Transverse colon (tissue), 4 donors: Measurements from ENCODE around the gene PCNT. TPM values are rescaled to one million over a fixed set of nuclear protein-coding genes. Genes with fewer than 3 reads are reported as not detected.

Source experiments
- DNase-seq: peaks from one replicate; pipeline ENCODE4 v3.0.0-alpha.2; 2019
- H3K27ac ChIP-seq, 4 donors: fragments of 200-600 bp; sonication (generic); 2 replicates each; pipeline ENCODE4 v1.5.1; 2016 to 2018; ENCODE audit warnings: inconsistent platforms in 4 of 4
- H3K27me3 ChIP-seq: fragments of 200-600 bp; sonication (generic); 2 replicates; pipeline ENCODE4 v1.5.1; 2017; ENCODE audit warnings: inconsistent platforms
- H3K36me3 ChIP-seq, 4 donors: fragments of 200-600 bp; sonication (generic); 2 replicates each; pipeline ENCODE4 v1.5.1; 2017 to 2019; ENCODE audit warnings: inconsistent platforms in 4 of 4
- H3K4me1 ChIP-seq, 4 donors: fragments of 200-600 bp; sonication (generic); 2 replicates each; pipeline ENCODE4 v1.5.1; 2017 to 2020; ENCODE audit warnings: inconsistent platforms in 4 of 4
- H3K4me3 ChIP-seq, 4 donors: fragments of 200-600 bp; sonication (generic); 1 replicate in 1 of 4; 2 replicates in 3 of 4; pipeline versions ENCODE4 v1.5.1 to v1.6.1; 2017 to 2019; ENCODE audit warnings: inconsistent platforms in 4 of 4
- H3K9me3 ChIP-seq, 2 donors: fragments of 200-600 bp; sonication (generic); 2 replicates each; pipeline ENCODE4 v1.5.1; 2017 to 2019; ENCODE audit warnings: inconsistent platforms in 2 of 2
- EP300 ChIP-seq: sonication (generic); formaldehyde crosslinking; IDR thresholded peaks from one replicate; pipeline ENCODE4 v1.6.1; 2017; ENCODE audit warnings: antibody characterized with exemption, low read depth
- POLR2A ChIP-seq: fragments of 450-650 bp; IDR thresholded peaks from one replicate; pipeline ENCODE4 v1.6.1; 2016; ENCODE audit warnings: antibody characterized with exemption, mild to moderate bottlenecking, moderate library complexity
- POLR2AphosphoS5 ChIP-seq, 3 donors: sonication (generic); formaldehyde crosslinking; IDR thresholded peaks; one replicate each; pipeline ENCODE4 v1.6.1; 2016; ENCODE audit warnings: antibody characterized with exemption in 3 of 3
- WGBS, 2 donors: methylation state at CpG; one replicate each; pipeline ENCODE4 v1.1.5; 2018; ENCODE audit warnings: low coverage in 1 of 2; 5-methylcytosine and 5-hydroxymethylcytosine counted together
- in situ Hi-C, 4 donors: fragments of 200-750 bp; cut with MboI; loops; one replicate each; pipeline versions ENCODE4 v1.15.0 to v1.15.1; 2017; ENCODE audit warnings: low sequenced_read_pairs in 3 of 4, low pct_ligation_motif_present in 1 of 4, low pct_unique_long_range_greater_than_20kb in 1 of 4
- intact Hi-C: fragments of 100-400 bp; cut with DNase I; formaldehyde crosslinking; loops from one replicate; pipeline ENCODE4 v1.15.1; 2023; ENCODE audit warnings: low total_unique reads
- total RNA-seq, 4 donors: library from RNA; depleted of rRNA; stranded (reverse); fragments of >200 nt; gene quantifications; one replicate each; pipeline ENCODE4 v1.1.0, GENCODE V29; 2016
- TF ChIP-seq, protein P1 (sequence below), 5 experiments: fragments of 200-600 bp in 3 of 5; fragments of 450-650 bp in 2 of 5; sonication (generic) in 3 of 5; IDR thresholded peaks; 1 replicate in 2 of 5; 2 replicates in 3 of 5; pipeline ENCODE4 v1.5.1; 2016 to 2017; ENCODE audit warnings: antibody characterized with exemption in 5 of 5, inconsistent platforms in 3 of 5, mild to moderate bottlenecking in 2 of 5, moderate library complexity in 1 of 5

Gene PCNT
- total RNA-seq, 4 donors from 2014 or later, result 27.6 to 171 (median 63.4) TPM

DNA sequence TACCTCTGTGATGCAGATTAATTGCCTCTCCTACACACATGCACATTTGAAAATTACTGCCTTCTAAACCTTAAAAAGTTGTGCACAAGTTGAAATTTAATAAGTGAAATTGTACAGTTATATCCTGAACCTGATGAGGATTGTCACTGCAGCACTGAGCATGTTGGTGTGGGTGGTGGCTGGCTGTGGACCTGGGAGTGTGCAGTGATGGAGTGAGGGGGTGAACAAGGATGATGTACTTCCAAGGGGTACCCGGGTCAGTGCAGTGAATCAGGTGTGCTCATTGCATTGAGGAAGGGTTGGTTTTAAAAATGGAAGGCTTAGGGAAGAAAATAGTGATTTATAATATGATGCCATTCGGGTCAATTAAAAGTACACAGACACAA lies 158.9 kb downstream of the PCNT start:
- no peak overlapping the region for H3K27ac ChIP-seq
- H3K27me3 ChIP-seq, result no peaks in the 10 kb centered on the region
- no peak for DNase-seq
- H3K4me3 ChIP-seq, result no peak overlapping the region
- in situ Hi-C loops, result no loop called here
- H3K9me3 ChIP-seq, result no peaks in the 10 kb centered on the region
- intact Hi-C loops, result no loop called here
- 83 to 91% methylated on average over 2 of the region's 2 CpGs for WGBS, 2 donors
- no peaks in the 10 kb centered on the region for H3K4me1 ChIP-seq
- TF ChIP-seq EP300 (no peak), POLR2A (no peak), POLR2AphosphoS5 (IDR thresholded peaks at IDR 0.05) (no peak)
- TF ChIP-seq, protein P1, sequence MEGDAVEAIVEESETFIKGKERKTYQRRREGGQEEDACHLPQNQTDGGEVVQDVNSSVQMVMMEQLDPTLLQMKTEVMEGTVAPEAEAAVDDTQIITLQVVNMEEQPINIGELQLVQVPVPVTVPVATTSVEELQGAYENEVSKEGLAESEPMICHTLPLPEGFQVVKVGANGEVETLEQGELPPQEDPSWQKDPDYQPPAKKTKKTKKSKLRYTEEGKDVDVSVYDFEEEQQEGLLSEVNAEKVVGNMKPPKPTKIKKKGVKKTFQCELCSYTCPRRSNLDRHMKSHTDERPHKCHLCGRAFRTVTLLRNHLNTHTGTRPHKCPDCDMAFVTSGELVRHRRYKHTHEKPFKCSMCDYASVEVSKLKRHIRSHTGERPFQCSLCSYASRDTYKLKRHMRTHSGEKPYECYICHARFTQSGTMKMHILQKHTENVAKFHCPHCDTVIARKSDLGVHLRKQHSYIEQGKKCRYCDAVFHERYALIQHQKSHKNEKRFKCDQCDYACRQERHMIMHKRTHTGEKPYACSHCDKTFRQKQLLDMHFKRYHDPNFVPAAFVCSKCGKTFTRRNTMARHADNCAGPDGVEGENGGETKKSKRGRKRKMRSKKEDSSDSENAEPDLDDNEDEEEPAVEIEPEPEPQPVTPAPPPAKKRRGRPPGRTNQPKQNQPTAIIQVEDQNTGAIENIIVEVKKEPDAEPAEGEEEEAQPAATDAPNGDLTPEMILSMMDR (IDR thresholded peaks at IDR 0.05), result no peak
- peaks cover 0 to 9% (median 0%) of the 10 kb centered on the region in 4 donors for H3K36me3 ChIP-seq

DNA sequence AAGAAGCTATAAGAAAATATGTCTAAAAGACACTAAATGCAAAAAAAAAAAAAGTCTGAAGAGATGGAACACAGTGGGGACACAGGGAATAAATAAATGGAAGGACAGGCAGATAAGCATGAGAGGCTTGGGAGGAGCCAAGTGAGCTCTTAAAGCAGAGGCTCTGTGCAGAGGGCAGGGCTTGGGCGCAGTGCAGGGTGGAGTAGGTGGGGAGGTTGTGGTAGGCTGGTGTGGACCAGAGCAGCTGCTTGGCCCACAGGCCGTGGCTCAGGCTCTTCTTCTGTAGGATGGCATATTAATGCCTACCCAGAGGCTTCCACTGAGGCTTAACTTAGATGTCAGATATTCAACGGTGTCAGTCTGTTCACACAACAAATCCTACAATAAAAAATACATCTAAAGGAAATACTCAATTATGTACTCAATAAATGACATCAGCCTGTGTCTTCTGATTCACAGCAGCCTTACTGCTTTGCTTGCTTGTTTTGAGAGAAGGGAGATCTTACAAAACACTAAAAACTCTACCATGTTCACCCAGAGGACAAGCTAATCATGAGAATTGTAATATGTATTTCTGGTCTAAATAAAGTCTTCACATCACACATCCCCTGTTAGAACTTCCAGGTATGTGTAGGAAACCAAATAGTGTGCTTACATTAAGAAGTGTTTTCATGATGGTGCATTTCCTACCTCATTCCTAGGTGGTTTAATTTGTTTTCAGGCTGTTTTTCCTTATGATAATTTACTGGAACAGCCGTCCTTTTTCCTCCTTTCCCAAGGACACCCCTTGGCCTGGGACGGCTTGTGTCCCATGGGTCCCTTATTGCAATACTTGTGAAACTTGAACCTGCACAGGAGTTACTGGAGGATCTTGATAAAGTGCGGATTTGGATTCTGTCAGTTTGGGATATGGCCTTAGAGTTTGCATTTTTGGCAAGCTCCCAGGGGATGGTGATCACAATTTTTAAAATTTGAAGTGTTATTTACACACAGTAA lies 159.6 kb downstream of the PCNT start:
- in situ Hi-C loops (no loop called here), intact Hi-C loops (no loop called here)
- no peaks in the 10 kb centered on the region for H3K4me1 ChIP-seq
- TF ChIP-seq POLR2A (no peak), EP300 (no peak), POLR2AphosphoS5 (IDR thresholded peaks at IDR 0.05) (no peak)
- TF ChIP-seq, protein P1 (IDR thresholded peaks at IDR 0.05), result no peak
- no peaks in the 10 kb centered on the region for H3K9me3 ChIP-seq
- no peak for DNase-seq
- H3K27ac ChIP-seq, result no peak overlapping the region
- peaks cover 0 to 9% (median 0%) of the 10 kb centered on the region in 4 donors for H3K36me3 ChIP-seq
- 74 to 75% methylated on average over 6 of the region's 6 CpGs for WGBS, 2 donors
- H3K4me3 ChIP-seq, result no peak overlapping the region
- H3K27me3 ChIP-seq, result no peaks in the 10 kb centered on the region

DNA sequence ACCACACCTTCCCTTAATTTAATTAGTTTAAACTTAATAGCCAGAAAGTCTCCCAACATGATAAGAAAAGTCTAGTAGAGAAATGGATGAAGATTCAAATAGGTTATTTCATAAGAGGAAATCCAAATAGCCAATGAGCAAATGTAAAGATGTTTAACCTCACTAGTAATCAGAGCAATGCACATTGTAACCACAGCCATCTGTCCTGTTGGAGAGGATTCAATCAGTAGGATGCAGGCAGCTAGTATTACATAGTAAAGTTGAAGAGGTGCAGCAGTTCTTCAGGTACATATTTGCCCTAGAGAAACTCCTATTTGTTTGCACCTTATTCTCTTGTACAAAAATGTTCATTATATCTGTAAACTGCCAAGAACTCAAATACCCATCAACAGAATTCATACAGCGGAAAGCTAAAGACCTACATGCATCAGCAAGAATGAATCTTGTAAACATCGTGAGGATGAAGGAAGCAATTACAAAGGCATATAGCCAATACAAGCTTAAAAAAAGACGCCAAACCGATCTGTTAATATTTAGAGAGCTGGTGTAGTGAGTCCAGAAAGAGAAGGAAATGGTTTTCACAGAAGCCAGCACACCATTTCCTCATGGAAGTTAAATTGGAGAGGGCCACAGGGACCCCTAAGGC lies 162.6 kb downstream of the PCNT start:
- TF ChIP-seq, protein P1 (IDR thresholded peaks at IDR 0.05), result no peak
- TF ChIP-seq EP300, result no peak
- TF ChIP-seq POLR2AphosphoS5 (IDR thresholded peaks at IDR 0.05), result no peak
- TF ChIP-seq POLR2A, result no peak
- no peak overlapping the region for H3K27ac ChIP-seq
- no peaks in the 10 kb centered on the region for H3K9me3 ChIP-seq
- in situ Hi-C loops, result no loop called here
- no peaks in the 10 kb centered on the region for H3K27me3 ChIP-seq
- 70 to 72% methylated on average over 4 of the region's 4 CpGs for WGBS, 2 donors
- H3K4me3 ChIP-seq, result no peak overlapping the region
- H3K4me1 ChIP-seq, result no peaks in the 10 kb centered on the region
- no peak for DNase-seq
- intact Hi-C loops, result no loop called here
- H3K36me3 ChIP-seq, result peaks cover 0 to 14% (median 1%) of the 10 kb centered on the region in 4 donors

DNA sequence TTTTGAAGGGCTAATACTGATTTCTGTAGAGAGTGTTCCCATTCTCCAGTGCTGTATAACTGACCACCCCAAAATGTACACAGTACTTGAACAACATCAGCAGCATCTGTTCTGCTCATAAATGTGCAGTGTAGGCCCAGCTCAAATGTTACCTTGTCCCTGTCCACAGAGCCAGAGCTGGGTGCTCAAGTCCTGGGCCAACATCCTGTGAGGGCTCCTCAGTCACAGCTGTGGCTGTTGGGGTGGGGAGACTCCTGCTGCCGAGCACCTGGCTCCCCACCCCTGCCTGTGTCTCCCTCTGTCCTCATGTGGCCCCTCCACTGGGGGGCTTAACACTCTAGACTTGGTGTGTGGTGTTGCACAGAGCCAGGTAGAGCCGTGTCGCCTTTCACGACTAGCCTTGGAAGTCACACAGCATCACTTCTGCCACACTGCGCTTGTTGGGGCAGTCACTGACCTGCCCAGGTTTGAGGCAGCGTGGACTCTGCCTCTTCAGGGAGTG lies 165.3 kb downstream of the PCNT start:
- WGBS, 2 donors, result 89% methylated on average over 6 of the region's 6 CpGs; no CpG with 5 or more reads in 1 of the 2 donors
- H3K9me3 ChIP-seq, result no peaks in the 10 kb centered on the region
- no peak overlapping the region for H3K4me3 ChIP-seq
- in situ Hi-C loops, result no loop called here
- no peaks in the 10 kb centered on the region for H3K27me3 ChIP-seq
- no peak for DNase-seq
- H3K4me1 ChIP-seq, result no peaks in the 10 kb centered on the region
- peaks cover 0 to 27% (median 4%) of the 10 kb centered on the region in 4 donors for H3K36me3 ChIP-seq
- TF ChIP-seq, protein P1 (IDR thresholded peaks at IDR 0.05), result no peak
- TF ChIP-seq POLR2AphosphoS5 (IDR thresholded peaks at IDR 0.05) (no peak), EP300 (no peak), POLR2A (no peak)
- no peak overlapping the region for H3K27ac ChIP-seq
- intact Hi-C loops, result no loop called here
